Muscle layer of duodenum (tissue), 2 donors: Measurements from ENCODE around the gene D2HGDH.
"Not testable (repeated sequence)": the region's sequence is repeated elsewhere in the genome, so short reads cannot be mapped to it uniquely, and the experiment has no call there.

Experiments used
- H3K27ac ChIP-seq: one replicate; pipeline ENCODE4 v1.7.0; 2013; ENCODE audit warnings: mild to moderate bottlenecking, low read length
- H3K27me3 ChIP-seq: one replicate; pipeline ENCODE4 v1.7.0; 2013; ENCODE audit warnings: low read depth, mild to moderate bottlenecking, control low read depth, low read length
- H3K36me3 ChIP-seq, 2 donors: one replicate each; pipeline ENCODE4 v1.7.0; 2013; ENCODE audit warnings: low read length in 2 of 2, control low read depth in 1 of 2, mild to moderate bottlenecking in 1 of 2; ENCODE audit not compliant: insufficient read depth in 2 of 2, control insufficient read depth in 1 of 2
- H3K4me1 ChIP-seq, 2 donors: one replicate each; pipeline ENCODE4 v1.7.0; 2013; ENCODE audit warnings: low read length in 2 of 2, mild to moderate bottlenecking in 2 of 2, control low read depth in 1 of 2, moderate library complexity in 1 of 2; ENCODE audit not compliant: insufficient read depth in 2 of 2, control insufficient read depth in 1 of 2
- H3K4me3 ChIP-seq, 2 donors: one replicate each; pipeline ENCODE4 v1.7.0; 2013; ENCODE audit warnings: low read length in 2 of 2, low read depth in 1 of 2, mild to moderate bottlenecking in 1 of 2
- H3K9me3 ChIP-seq, 2 donors: one replicate each; pipeline ENCODE4 v1.7.0; 2013; ENCODE audit warnings: low read length in 2 of 2, control low read depth in 1 of 2, mild to moderate bottlenecking in 1 of 2; ENCODE audit not compliant: control insufficient read depth in 1 of 2
- donor health status: healthy.

Gene D2HGDH

GRCh38 chr2:241815477-241816430 is 81.3 kb downstream of the D2HGDH start:
- Histone ChIP-seq H3K9me3 (no peaks in the 10 kb centered on the region), H3K4me3 (no peak overlapping the region), H3K27me3 (no peaks in the 10 kb centered on the region), H3K4me1 (no peaks in the 10 kb centered on the region), H3K27ac (no peak overlapping the region), H3K36me3 (no peaks in the 10 kb centered on the region)

DNA sequence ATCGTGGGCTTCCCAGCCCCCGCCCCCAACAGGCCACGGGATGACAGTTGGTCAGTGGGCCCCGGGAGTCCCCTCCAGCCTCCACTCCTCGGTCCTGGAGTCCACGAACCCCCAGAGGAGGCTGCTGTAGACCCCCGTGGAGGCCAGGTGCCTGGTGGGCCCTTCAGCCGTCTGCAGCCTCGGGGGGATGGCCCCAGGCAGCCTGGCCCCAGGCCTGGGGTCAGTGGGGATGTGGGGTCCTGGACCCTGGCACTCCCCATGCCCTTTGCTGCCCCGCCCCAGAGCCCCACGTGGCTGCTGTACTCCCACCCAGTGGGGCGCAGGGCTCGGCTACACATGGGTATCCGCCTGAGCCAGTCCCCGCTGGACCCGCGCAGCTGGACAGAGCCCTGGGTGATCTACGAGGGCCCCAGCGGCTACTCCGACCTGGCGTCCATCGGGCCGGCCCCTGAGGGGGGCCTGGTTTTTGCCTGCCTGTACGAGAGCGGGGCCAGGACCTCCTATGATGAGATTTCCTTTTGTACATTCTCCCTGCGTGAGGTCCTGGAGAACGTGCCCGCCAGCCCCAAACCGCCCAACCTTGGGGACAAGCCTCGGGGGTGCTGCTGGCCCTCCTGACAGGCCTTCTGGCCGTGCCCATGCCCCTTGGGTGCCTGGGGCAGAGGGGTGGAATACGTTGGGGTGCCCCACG is 82.1 kb downstream of the D2HGDH start:
- Histone ChIP-seq H3K27ac (no peak overlapping the region), H3K9me3 (no peaks in the 10 kb centered on the region), H3K27me3 (no peaks in the 10 kb centered on the region), H3K36me3 (no peaks in the 10 kb centered on the region), H3K4me1 (no peaks in the 10 kb centered on the region), H3K4me3 (no peak overlapping the region)

GRCh38 chr2:241817126-241817820 is 82.8 kb downstream of the D2HGDH start:
- Histone ChIP-seq H3K27ac (no peak overlapping the region), H3K36me3 (no peaks in the 10 kb centered on the region), H3K4me3 (no peak overlapping the region)

GRCh38 chr2:241817821-241818215 is 83.4 kb downstream of the D2HGDH start:
- not testable (repeated sequence) for H3K36me3 ChIP-seq, H3K9me3 ChIP-seq, H3K4me1 ChIP-seq, H3K27ac ChIP-seq, H3K27me3 ChIP-seq, H3K4me3 ChIP-seq

More at GRCh38 chr2:241817126-241817820, 82.8 kb downstream of the D2HGDH start:
- no peaks in the 10 kb centered on the region for H3K4me1 ChIP-seq
- H3K27me3 ChIP-seq, result no peaks in the 10 kb centered on the region
- no peaks in the 10 kb centered on the region for H3K9me3 ChIP-seq
